Trophoblast cell (in vitro differentiated cells and primary cell): ENCODE results near the gene ZFAND2B.

Experiments used
- DNase-seq, 2 donors: peaks; one replicate each; pipeline ENCODE4 v3.0.0-alpha.2; 2016
- H2AFZ ChIP-seq: 2 replicates; pipeline ENCODE4 v1.6.1; 2013; ENCODE audit warnings: low read length, moderate library complexity, mild to moderate bottlenecking; ENCODE audit not compliant: insufficient read depth, poor library complexity
- H2AK5ac ChIP-seq: 2 replicates; pipeline ENCODE4 v1.6.1; 2013; ENCODE audit warnings: mild to moderate bottlenecking, low read length
- H2BK120ac ChIP-seq: 2 replicates; pipeline ENCODE4 v1.6.1; 2013; ENCODE audit warnings: low read length, mild to moderate bottlenecking, moderate library complexity; ENCODE audit not compliant: insufficient read depth, poor library complexity
- H2BK12ac ChIP-seq: 2 replicates; pipeline ENCODE4 v1.6.1; 2013; ENCODE audit warnings: mild to moderate bottlenecking, low read length, moderate library complexity
- H2BK5ac ChIP-seq: 2 replicates; pipeline ENCODE4 v1.6.1; 2013; ENCODE audit warnings: low read length, low read depth, moderate library complexity, mild to moderate bottlenecking; ENCODE audit not compliant: poor library complexity
- H3K14ac ChIP-seq: 2 replicates; pipeline ENCODE4 v1.6.1; 2013; ENCODE audit warnings: mild to moderate bottlenecking, low read length
- H3K18ac ChIP-seq: 2 replicates; pipeline ENCODE4 v1.6.1; 2013; ENCODE audit warnings: mild to moderate bottlenecking, low read length
- H3K23ac ChIP-seq: 2 replicates; pipeline ENCODE4 v1.6.1; 2013; ENCODE audit warnings: low read length
- H3K27ac ChIP-seq: 2 replicates; pipeline ENCODE4 v1.5.1; 2013; ENCODE audit warnings: low read depth, mild to moderate bottlenecking, inconsistent platforms, low read length, moderate library complexity
- H3K27me3 ChIP-seq: 2 replicates; pipeline ENCODE4 v1.6.1; 2013; ENCODE audit warnings: inconsistent platforms, mild to moderate bottlenecking, low read length, moderate library complexity; ENCODE audit not compliant: insufficient read depth
- H3K36me3 ChIP-seq, 2 experiments: 1 replicate in 1 of 2; 2 replicates in 1 of 2; pipeline ENCODE4 v1.6.1; 2013; ENCODE audit warnings: low read length in 2 of 2, mild to moderate bottlenecking in 2 of 2, moderate library complexity in 1 of 2; ENCODE audit not compliant: insufficient read depth in 2 of 2, control insufficient read depth in 1 of 2
- H3K4ac ChIP-seq: 2 replicates; pipeline ENCODE4 v1.6.1; 2013; ENCODE audit warnings: low read depth, mild to moderate bottlenecking, low read length, moderate library complexity
- H3K4me1 ChIP-seq, 2 experiments: 1 replicate in 1 of 2; 2 replicates in 1 of 2; pipeline ENCODE4 v1.6.1; 2013; ENCODE audit warnings: low read length in 2 of 2, mild to moderate bottlenecking in 2 of 2, moderate library complexity in 1 of 2; ENCODE audit not compliant: insufficient read depth in 2 of 2, control insufficient read depth in 1 of 2
- H3K4me2 ChIP-seq: 2 replicates; pipeline ENCODE4 v1.6.1; 2013; ENCODE audit warnings: inconsistent platforms, mild to moderate bottlenecking, low read length, moderate library complexity
- H3K4me3 ChIP-seq: 2 replicates; pipeline ENCODE4 v1.5.1; 2013; ENCODE audit warnings: mild to moderate bottlenecking, low read depth, low read length, inconsistent platforms
- H3K79me1 ChIP-seq: one replicate; pipeline ENCODE4 v1.6.1; 2013; ENCODE audit warnings: low read length
- H3K79me2 ChIP-seq: 2 replicates; pipeline ENCODE4 v1.6.1; 2013; ENCODE audit warnings: low read length, mild to moderate bottlenecking; ENCODE audit not compliant: control insufficient read depth, insufficient read depth, poor library complexity
- H3K9ac ChIP-seq: 2 replicates; pipeline ENCODE4 v1.6.1; 2013; ENCODE audit warnings: mild to moderate bottlenecking, low read length
- H3K9me3 ChIP-seq: 2 replicates; pipeline ENCODE4 v1.6.1; 2013; ENCODE audit warnings: low read depth, mild to moderate bottlenecking, control low read depth, inconsistent platforms, low read length; ENCODE audit not compliant: insufficient read depth
- H4K12ac ChIP-seq: 2 replicates; pipeline ENCODE4 v1.6.1; 2013; ENCODE audit warnings: low read depth, mild to moderate bottlenecking, low read length, moderate library complexity
- H4K8ac ChIP-seq: 2 replicates; pipeline ENCODE4 v1.6.1; 2013; ENCODE audit warnings: low read depth, mild to moderate bottlenecking, low read length, moderate library complexity
- H4K91ac ChIP-seq: one replicate; pipeline ENCODE4 v1.6.1; 2013; ENCODE audit warnings: low read depth, mild to moderate bottlenecking, low read length, moderate library complexity
- WGBS: extraction: QIAGEN DNeasy Blood & Tissue Kit; methylation state at CpG from one replicate; pipeline ENCODE4 v1.1.7; 2013; ENCODE audit warnings: missing lambda C conversion rate; ENCODE audit not compliant: insufficient read length, insufficient coverage; ENCODE audit errors: extremely low coverage; 5-methylcytosine and 5-hydroxymethylcytosine counted together

ZFAND2B gene

GRCh38 chr2:219248845-219249202 is 42.2 kb downstream of the ZFAND2B start:
- no CpG with 5 or more reads among the region's 2 CpGs for WGBS
- peaks cover 10% of the 10 kb centered on the region for H3K9me3 ChIP-seq
- no peak overlapping the region for H2BK12ac ChIP-seq

DNA sequence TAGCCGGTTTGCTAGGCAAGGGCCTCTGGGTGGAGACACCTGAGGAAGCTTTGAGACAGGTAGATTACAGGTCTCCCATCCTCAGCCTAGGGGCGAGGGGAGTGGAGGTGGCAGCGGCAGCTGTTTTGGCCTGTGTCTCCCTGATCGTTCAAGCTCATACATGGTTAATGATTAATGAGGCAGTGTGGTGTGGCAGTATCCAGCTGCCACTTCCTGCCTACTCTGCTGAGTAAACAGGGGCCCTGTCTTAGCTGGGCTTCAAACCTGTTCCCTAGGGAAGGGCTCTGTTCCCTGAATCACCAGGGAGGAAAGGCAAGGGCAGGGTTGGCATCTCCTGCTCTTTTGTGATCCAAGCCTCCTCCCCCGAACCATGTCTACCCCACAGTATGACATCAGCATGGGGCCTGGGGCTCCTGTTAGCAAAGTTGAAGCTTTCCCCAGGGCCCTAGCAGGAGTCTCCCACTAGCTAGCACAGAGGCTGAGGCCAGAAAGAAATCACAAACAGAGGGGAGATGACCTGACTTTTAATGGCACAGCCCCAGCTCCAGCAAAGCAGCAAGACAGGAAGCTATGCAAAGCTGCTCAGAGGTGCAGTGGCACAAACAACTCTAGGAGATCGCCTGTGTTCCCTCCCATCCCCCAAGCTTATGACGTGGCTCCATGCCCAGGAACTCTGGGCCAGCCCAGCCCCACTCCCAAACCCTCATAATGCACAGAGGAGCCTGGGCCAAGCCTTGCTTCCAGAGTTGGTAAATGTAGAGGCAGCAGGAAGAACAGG is 42.8 kb downstream of the ZFAND2B start:
- Histone ChIP-seq H4K8ac (no peak overlapping the region), H4K91ac (no peak overlapping the region), H3K4me3 (no peak overlapping the region), H3K27ac (no peak overlapping the region), H3K36me3 (peaks cover 8 to 13% of the 10 kb centered on the region in 2 experiments), H3K4me2 (no peak overlapping the region), H3K9me3 (peaks cover 10% of the 10 kb centered on the region), H3K14ac (no peak overlapping the region), H3K79me1 (peaks cover 9% of the 10 kb centered on the region), H2AFZ (no peak overlapping the region), H3K79me2 (peaks cover 4% of the 10 kb centered on the region), H3K4me1 (peaks cover 23 to 31% of the 10 kb centered on the region in 2 experiments), H2BK5ac (no peak overlapping the region), H2BK120ac (no peak overlapping the region), H3K18ac (no peak overlapping the region), H3K9ac (no peak overlapping the region), H2AK5ac (no peak overlapping the region), H4K12ac (no peak overlapping the region), H3K23ac (no peak overlapping the region), H3K27me3 (peaks cover 32% of the 10 kb centered on the region), H3K4ac (no peak overlapping the region), H2BK12ac (no peak overlapping the region)
- peak; percentile 42 to 51 for DNase-seq
- no CpG with 5 or more reads among the region's 7 CpGs for whole genome bisulfite sequencing

More at GRCh38 chr2:219248845-219249202, 42.2 kb downstream of the ZFAND2B start:
- Histone ChIP-seq H3K27ac (no peak overlapping the region), H3K23ac (no peak overlapping the region), H3K9ac (no peak overlapping the region), H3K79me1 (peaks cover 9% of the 10 kb centered on the region), H3K4me3 (no peak overlapping the region), H4K91ac (no peak overlapping the region), H3K27me3 (peaks cover 26% of the 10 kb centered on the region), H3K36me3 (peaks cover 8 to 13% of the 10 kb centered on the region in 2 experiments), H4K12ac (no peak overlapping the region), H2AK5ac (no peak overlapping the region), H3K79me2 (peaks cover 4% of the 10 kb centered on the region), H3K4me2 (no peak overlapping the region), H2BK5ac (no peak overlapping the region), H4K8ac (no peak overlapping the region), H2AFZ (no peak overlapping the region), H2BK120ac (no peak overlapping the region), H3K4me1 (peaks cover 19 to 25% of the 10 kb centered on the region in 2 experiments), H3K18ac (no peak overlapping the region), H3K14ac (no peak overlapping the region), H3K4ac (no peak overlapping the region)
- no peak for DNase-seq

DNA sequence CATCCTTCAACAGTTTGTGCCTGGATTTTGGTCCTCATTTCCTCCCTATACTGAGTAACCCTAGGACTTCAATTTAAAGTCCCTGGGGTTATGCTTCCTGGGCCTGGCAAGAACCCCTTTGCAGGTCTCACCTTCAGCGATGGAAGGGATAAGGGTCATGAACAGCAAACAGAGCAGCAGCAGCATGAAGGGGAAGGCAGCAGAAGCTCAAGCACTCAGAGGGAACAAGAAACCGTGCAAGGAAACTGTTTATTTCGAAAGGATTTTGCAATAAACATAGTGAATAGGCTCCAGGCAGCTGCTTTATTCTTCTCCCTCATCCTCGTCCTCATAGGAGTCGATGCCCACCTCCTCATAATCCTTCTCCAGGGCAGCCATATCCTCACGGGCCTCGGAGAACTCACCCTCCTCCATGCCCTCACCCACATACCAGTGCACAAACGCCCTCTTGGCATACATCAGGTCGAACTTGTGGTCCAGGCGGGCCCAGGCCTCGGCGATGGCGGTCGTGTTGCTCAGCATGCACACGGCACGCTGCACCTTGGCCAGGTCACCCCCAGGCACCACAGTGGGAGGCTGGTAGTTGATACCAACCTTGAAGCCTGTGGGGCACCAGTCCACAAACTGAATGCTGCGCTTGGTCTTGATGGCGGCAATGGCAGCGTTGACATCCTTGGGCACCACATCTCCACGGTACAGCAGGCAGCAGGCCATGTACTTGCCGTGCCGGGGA is 43.6 kb downstream of the ZFAND2B start:
- peaks cover 10% of the 10 kb centered on the region for H3K9me3 ChIP-seq
- no peak overlapping the region for H2BK12ac ChIP-seq
- H4K8ac ChIP-seq, result no peak overlapping the region
- no peak overlapping the region for H3K14ac ChIP-seq
- no peak overlapping the region for H3K4me2 ChIP-seq
- no peak overlapping the region for H3K4me3 ChIP-seq
- H3K23ac ChIP-seq, result no peak overlapping the region
- DNase-seq, result no peak
- H3K4ac ChIP-seq, result no peak overlapping the region
- H2AFZ ChIP-seq, result no peak overlapping the region
- no peak overlapping the region for H2BK120ac ChIP-seq
- H4K91ac ChIP-seq, result no peak overlapping the region
- no CpG with 5 or more reads among the region's 22 CpGs for WGBS
- H3K36me3 ChIP-seq, result peaks cover 8 to 13% of the 10 kb centered on the region in 2 experiments
- H4K12ac ChIP-seq, result no peak overlapping the region
- H3K79me2 ChIP-seq, result peaks cover 4% of the 10 kb centered on the region
- H3K18ac ChIP-seq, result no peak overlapping the region
- no peak overlapping the region for H2BK5ac ChIP-seq
- peaks cover 40% of the 10 kb centered on the region for H3K27me3 ChIP-seq
- no peak overlapping the region for H2AK5ac ChIP-seq
- H3K79me1 ChIP-seq, result peaks cover 5% of the 10 kb centered on the region
- H3K27ac ChIP-seq, result no peak overlapping the region
- H3K4me1 ChIP-seq, result peaks cover 23 to 30% of the 10 kb centered on the region in 2 experiments
- H3K9ac ChIP-seq, result no peak overlapping the region

- Histone ChIP-seq H3K27me3 (peaks cover 44% of the 10 kb centered on the region), H3K79me2 (no peaks in the 10 kb centered on the region), H2BK5ac (no peak overlapping the region), H3K4me3 (no peak overlapping the region), H2BK12ac (no peak overlapping the region), H3K79me1 (no peaks in the 10 kb centered on the region), H3K36me3 (peaks cover 8 to 13% of the 10 kb centered on the region in 2 experiments), H4K8ac (no peak overlapping the region), H3K23ac (no peak overlapping the region), H4K91ac (no peak overlapping the region), H3K9me3 (peaks cover 10% of the 10 kb centered on the region), H4K12ac (no peak overlapping the region), H3K4ac (no peak overlapping the region), H3K4me2 (no peak overlapping the region), H2AFZ (no peak overlapping the region), H3K9ac (no peak overlapping the region), H3K4me1 (peaks cover 18 to 26% of the 10 kb centered on the region in 2 experiments), H3K14ac (no peak overlapping the region), H2AK5ac (no peak overlapping the region), H3K18ac (no peak overlapping the region), H2BK120ac (no peak overlapping the region), H3K27ac (no peak overlapping the region)
- no CpG with 5 or more reads among the region's 6 CpGs for WGBS
- no peak for DNase-seq
These were observed 45.1 kb downstream of the ZFAND2B start for GRCh38 chr2:219251656-219252055.
